ENCODE measurements around the gene TRIM7. TPM values are rescaled to one million over a fixed set of nuclear protein-coding genes. Genes with fewer than 3 reads are reported as not detected.
A peak's percentile ranks its signal among the peaks of the same experiment; 100 is the strongest.

The TRIM7 gene
- total RNA-seq, 1 experiment from 2014 or later = 30.2 TPM

- TF ChIP-seq JUND (IDR thresholded peaks at IDR 0.05) (no peak), YY1 (IDR thresholded peaks at IDR 0.05; ENCODE audit: extremely low read depth, insufficient replicate concordance, low read depth, low read length) (no peak), SIN3A (IDR thresholded peaks at IDR 0.05; ENCODE audit: low read depth) (no peak), EGR1 (IDR thresholded peaks at IDR 0.05; ENCODE audit: low read depth) (no peak), SP1 (IDR thresholded peaks at IDR 0.05; ENCODE audit: low read depth) (no peak)
Measured at GRCh38 chr5:181184845-181185216, 20.2 kb downstream of the TRIM7 start (continued).

GRCh38 chr5:181182651-181183050 lies 22.3 kb downstream of the TRIM7 start:
- no peak overlapping the region for H3K4me3 ChIP-seq (replicated peaks in 1 of 2; ENCODE audit: low read depth in 1 of 2, low read length in 2 of 2)
- H4K20me1 ChIP-seq (ENCODE audit: insufficient read depth) = no peaks in the 10 kb centered on the region
- no peaks in the 10 kb centered on the region for H3K9me3 ChIP-seq (ENCODE audit: control insufficient read depth in 1 of 2, insufficient read depth in 1 of 2, low read depth in 1 of 2, low read length in 2 of 2)
- RAD21 ChIA-PET (ENCODE audit: low non-redundant PET in 1 of 2, low total read pairs in 2 of 2, uncharacterized antibody in 2 of 2, unreplicated experiment in 2 of 2) = no interaction called here
- TF ChIP-seq CTCF (IDR thresholded peaks at IDR 0.05 in 2 of 3, conservative IDR thresholded peaks at IDR 0.05 in 1 of 3; ENCODE audit: borderline replicate concordance in 1 of 3, insufficient read depth in 1 of 3, low read depth in 2 of 3, low read length in 2 of 3) (no peak), JUND (IDR thresholded peaks at IDR 0.05) (no peak)
- ATAC-seq = no peak
- no peak overlapping the region for H3K4me2 ChIP-seq (ENCODE audit: low read length)
- no TSS peak for BruUV-seq (replicated peaks)
- CTCF ChIA-PET = no interaction called here
- H3K9me2 ChIP-seq (ENCODE audit: insufficient read depth) = no peaks in the 10 kb centered on the region
- intact Hi-C loops (cut with micrococcal nuclease) = loop anchor here (5.0 kb wide), 1 partner anchor 75 kb away; no protein-coding TSS in a partner anchor
- H3K27me3 ChIP-seq (ENCODE audit: insufficient read depth, low read length) = no peaks in the 10 kb centered on the region
- H3K4me1 ChIP-seq (ENCODE audit: control insufficient read depth in 1 of 2, insufficient read depth in 2 of 2, low read length in 2 of 2) = peaks cover 15 to 33% of the 10 kb centered on the region in 2 experiments
- H2AFZ ChIP-seq (ENCODE audit: low read depth, low read length, poor library complexity, severe bottlenecking) = peak overlapping the region; percentile 17
- no peak for DNase-seq (ENCODE audit: low read depth, low spot score)
- POLR2A ChIA-PET = no interaction called here
- no peaks in the 10 kb centered on the region for H3K36me3 ChIP-seq (ENCODE audit: control insufficient read depth in 1 of 2, insufficient read depth in 2 of 2, low read length in 2 of 2)
- no peak overlapping the region for H3K9ac ChIP-seq (ENCODE audit: low read length)
- H3K27ac ChIP-seq (ENCODE audit: low read depth, low read length) = peak overlapping the region; percentile 18; the same call in 1 of the 2 replicates
- no peaks in the 10 kb centered on the region for H3K79me2 ChIP-seq (ENCODE audit: insufficient read depth, low read length)

All from HCT116 (cell line).